K562 (cell line): ENCODE data around the gene EIF4EBP2. TPM values are rescaled to one million over a fixed set of nuclear protein-coding genes. Genes with fewer than 3 reads are reported as not detected.
A peak's percentile ranks its signal among the peaks of the same experiment; 100 is the strongest.

Experiments
- ATAC-seq: fragments of 200-7000 bp; cut with Tn5 transposase; 3 replicates; pipeline ENCODE4 v1.9.1; 2020; ENCODE audit warnings: moderate library complexity
- BruUV-seq: library from RNA; stranded (reverse); fragments of 400-500 nt; replicated peaks from 2 replicates; lab custom pipeline; 2021; lab: Mats Ljungman, UMichigan
- CTCF ChIA-PET: fragments of 300-600 bp; formaldehyde crosslinking; extraction: SDS; loops from one replicate; lab custom pipeline; 2021; ENCODE audit warnings: low intra/inter-chr PET ratio; lab: Yijun Ruan, JAX
- POLR2A ChIA-PET: fragments of 300-600, 350-650 bp; sonication (Branson Sonifier 250); formaldehyde crosslinking; extraction: SDS; loops from one replicate; lab custom pipeline; 2021; ENCODE audit warnings: antibody characterized with exemption, inconsistent platforms; lab: Yijun Ruan, JAX
- DNase-seq, 4 experiments: peaks; one replicate each; pipeline versions ENCODE4 v3.0.0 to v3.0.0-alpha.2; 2011 to 2018; ENCODE audit warnings: low spot score in 3 of 4, mixed read lengths in 3 of 4; ENCODE audit errors: extremely low read depth in 1 of 4
- FAIRE-seq: peaks from 2 replicates; lab custom pipeline; 2011; peaks lifted over from hg19 to GRCh38; lab: Jason Lieb, UNC
- H2AFZ ChIP-seq: 2 replicates; pipeline ENCODE4 v1.6.0; 2011; ENCODE audit warnings: low read depth, low read length, control low read depth, inconsistent platforms
- H3K27ac ChIP-seq: fragments of 200-600 bp; 3 replicates; pipeline ENCODE4 v1.8.0; 2011; ENCODE audit warnings: low read depth, mild to moderate bottlenecking, control low read depth, inconsistent platforms, low read length, moderate library complexity, mixed read lengths; ENCODE audit errors: extremely low read depth
- H3K27me3 ChIP-seq, 2 experiments: fragments of 300-600 bp in 1 of 2; 2 replicates in 1 of 2; 3 replicates in 1 of 2; pipeline versions ENCODE4 v1.6.0 to v1.8.0; 2011; ENCODE audit warnings: inconsistent platforms in 2 of 2, low read length in 2 of 2, mild to moderate bottlenecking in 1 of 2, mixed read lengths in 1 of 2, moderate library complexity in 1 of 2; ENCODE audit not compliant: control insufficient read depth in 2 of 2, insufficient read depth in 2 of 2
- H3K36me3 ChIP-seq: fragments of 300-600 bp; 3 replicates; pipeline ENCODE4 v1.8.0; 2011; ENCODE audit warnings: mild to moderate bottlenecking, low read length, inconsistent platforms; ENCODE audit not compliant: control insufficient read depth, insufficient read depth
- H3K4me1 ChIP-seq, 2 experiments: fragments of 200-600 bp in 1 of 2; replicated peaks in 1 of 2; 2 replicates in 1 of 2; 3 replicates in 1 of 2; pipeline versions ENCODE4 v1.5.1 to v1.8.0; 2011; ENCODE audit warnings: inconsistent platforms in 2 of 2, low read length in 2 of 2, mild to moderate bottlenecking in 1 of 2, mixed read lengths in 1 of 2, moderate library complexity in 1 of 2; ENCODE audit not compliant: control insufficient read depth in 2 of 2, insufficient read depth in 2 of 2
- H3K4me2 ChIP-seq: 2 replicates; pipeline ENCODE4 v1.6.1; 2011; ENCODE audit warnings: low read length, control low read depth, inconsistent platforms, mixed read lengths; ENCODE audit not compliant: insufficient read depth
- H3K4me3 ChIP-seq: fragments of 200-600 bp; sonication (generic), shearing (Covaris generic); 2 replicates; pipeline ENCODE4 v1.5.1; 2016; ENCODE audit warnings: control low read depth, inconsistent platforms
- H3K79me2 ChIP-seq: fragments of 200-600 bp; 3 replicates; pipeline ENCODE4 v1.8.0; 2011; ENCODE audit warnings: low read length, inconsistent platforms; ENCODE audit not compliant: control insufficient read depth, insufficient read depth
- H3K9ac ChIP-seq, 2 experiments: 2 replicates each; pipeline versions ENCODE4 v1.6.0 to v1.6.1; 2011; ENCODE audit warnings: low read depth in 2 of 2, low read length in 2 of 2, control low read depth in 1 of 2, inconsistent platforms in 1 of 2, mild to moderate bottlenecking in 1 of 2, mixed read lengths in 1 of 2; ENCODE audit not compliant: insufficient read depth in 1 of 2
- H3K9me1 ChIP-seq: one replicate; pipeline ENCODE4 v1.6.0; 2011; ENCODE audit warnings: inconsistent platforms, mild to moderate bottlenecking, low read length, moderate library complexity; ENCODE audit not compliant: control insufficient read depth, insufficient read depth
- H3K9me3 ChIP-seq: replicated peaks from 2 replicates; pipeline ENCODE4 v1.5.1; 2011; ENCODE audit warnings: low read depth, low read length, inconsistent platforms; ENCODE audit not compliant: control insufficient read depth, insufficient read depth
- H4K20me1 ChIP-seq: replicated peaks from 2 replicates; pipeline ENCODE4 v1.6.1; 2011; ENCODE audit warnings: low read length, inconsistent platforms, mixed read lengths; ENCODE audit not compliant: control insufficient read depth, insufficient read depth
- EZH2 ChIP-seq: IDR thresholded peaks from 2 replicates; pipeline ENCODE4 v1.6.1; 2012; ENCODE audit warnings: low read depth, mild to moderate bottlenecking, inconsistent platforms, low read length, borderline replicate concordance
- PHF20 ChIP-seq: fragments of 450-650 bp; IDR thresholded peaks from 2 replicates; pipeline ENCODE4 v1.6.1; 2018; ENCODE audit not compliant: partially characterized antibody
- ZBTB1 ChIP-seq: sonication (generic); formaldehyde crosslinking; IDR thresholded peaks from 2 replicates; pipeline ENCODE4 v1.8.1; 2023; ENCODE audit warnings: missing genetic modification reagents, low read depth, mild to moderate bottlenecking, borderline replicate concordance
- ZNF444 ChIP-seq: fragments of 250-450 bp; sonication (Bioruptor Pico); IDR thresholded peaks from 2 replicates; pipeline ENCODE4 v1.4.0; 2020; ENCODE audit warnings: mild to moderate bottlenecking, moderate library complexity
- WGBS: fragments of 100-300 bp; shearing (Covaris generic); methylation state at CpG from one replicate; pipeline ENCODE4 v1.1.6; 2016; ENCODE audit warnings: low coverage, mixed read lengths; ENCODE audit not compliant: insufficient coverage; ENCODE audit errors: missing lambda C conversion rate; 5-methylcytosine and 5-hydroxymethylcytosine counted together
- in situ Hi-C: fragments of 300-500 bp; cut with MboI; formaldehyde crosslinking; loops from 4 replicates; pipeline ENCODE4 v1.15.0; 2018; ENCODE audit warnings: inconsistent platforms, mixed read lengths
- intact Hi-C: fragments of 100-400 bp; cut with micrococcal nuclease; formaldehyde crosslinking; loops from 2 replicates; pipeline ENCODE4 v1.14.2; 2022
- polyA plus RNA-seq, 8 experiments: library from polyadenylated mRNA; depleted of rRNA in 4 of 8; stranded (reverse) in 5 of 8; unstranded in 3 of 8; fragments of >200 nt; fragmentation: Nextera tagmentation in 2 of 8; fragmentation: Illumina TruSeq in 1 of 8; extraction: Ambion mirVana in 2 of 8; extraction: Trizol in 1 of 8; gene quantifications; 2 replicates each; pipeline versions ENCODE4 v1.2.1 to v1.2.3, GENCODE V29; 2011 to 2014; ENCODE audit warnings: inconsistent platforms in 1 of 8, missing spikeins in 1 of 8
- total RNA-seq, 7 experiments: library from RNA; depleted of rRNA in 6 of 7; stranded (reverse); fragments of >200 nt in 6 of 7; fragmentation: Illumina TruSeq in 2 of 7; extraction: Trizol in 2 of 7; gene quantifications; 2 replicates each; pipeline versions ENCODE4 v1.2.1 to v1.2.3, GENCODE V29; 2011 to 2021; ENCODE audit warnings: low replicate concordance in 1 of 7

The EIF4EBP2 gene
- total and polyA plus RNA-seq, 9 of the 15 experiments (the other 6 are each of a cell fraction or from before 2014, with no cell fraction given), result 16.1 to 67.5 (median 38.3) TPM

GRCh38 chr10:70459774-70460490 is 56.0 kb downstream of the EIF4EBP2 start:
- H3K27ac ChIP-seq, result no peak overlapping the region
- no peaks in the 10 kb centered on the region for H3K79me2 ChIP-seq
- H3K4me3 ChIP-seq, result no peak overlapping the region
- POLR2A ChIA-PET, result interaction anchor here (1.0 kb wide), 1 partner anchor 16 kb away, joined by 5 read pairs; no protein-coding TSS in a partner anchor
- no TSS peak for BruUV-seq
- no peak overlapping the region for H3K4me2 ChIP-seq
- peaks cover 17% of the 10 kb centered on the region; the same call in 1 of the 2 replicates for H4K20me1 ChIP-seq
- 6% methylated on average over 21 of the region's 29 CpGs for WGBS
- H3K9ac ChIP-seq, result no peak overlapping the region
- ATAC-seq (no peak), FAIRE-seq (no peak), DNase-seq (no peak)
- H3K4me1 ChIP-seq, result peaks cover 5 to 15% of the 10 kb centered on the region in 2 experiments; a peak in 3 of 5 replicates
- TF ChIP-seq ZBTB1 (CRISPR knock-in tag) (0 out of 2 replicates have a peak, but pooled peaks have one; percentile 33), EZH2 (0 out of 2 replicates have a peak, but pooled peaks have one; percentile 79), PHF20 (no peak), ZNF444 (no peak)
- no peaks in the 10 kb centered on the region for H3K9me3 ChIP-seq
- in situ Hi-C loops, result loop anchor here (5.0 to 10.0 kb wide), 2 partner anchors 77 to 425 kb away; partner anchors contain the start of gene PCBD1
- H3K36me3 ChIP-seq, result no peaks in the 10 kb centered on the region
- CTCF ChIA-PET, result interaction anchor here (2.9 kb wide), 1 partner anchor 420 kb away, joined by 21 read pairs; no protein-coding TSS in a partner anchor
- peaks cover 48 to 75% of the 10 kb centered on the region in 2 experiments for H3K27me3 ChIP-seq
- H3K9me1 ChIP-seq, result no peaks in the 10 kb centered on the region
- H2AFZ ChIP-seq, result no peak overlapping the region; the same call in 1 of the 2 replicates
- intact Hi-C loops, result loop anchor here (5.0 kb wide), 4 partner anchors 78 to 422 kb away; partner anchors contain the start of gene LRRC20
